Upper lobe of left lung (tissue), 6 donors: ENCODE measurements around the gene BOLA1. TPM values are rescaled to one million over a fixed set of nuclear protein-coding genes. Genes with fewer than 3 reads are reported as not detected.

Experiments
- ATAC-seq, 2 donors: fragments of 200-7000 bp; cut with Tn5 transposase; one replicate each; pipeline ENCODE4 v1.9.1; 2022; ENCODE audit warnings: mild to moderate bottlenecking in 2 of 2, moderate library complexity in 2 of 2; ENCODE audit not compliant: low FRiP score in 2 of 2
- DNase-seq, 2 donors: peaks; one replicate each; pipeline ENCODE4 v3.0.0-alpha.2; 2019 to 2020
- H3K27ac ChIP-seq, 4 donors: fragments of 200-600 bp; sonication (generic); one replicate each; pipeline ENCODE4 v1.5.1; 2016 to 2019
- H3K27me3 ChIP-seq, 4 donors: fragments of 200-600 bp; sonication (generic); one replicate each; pipeline ENCODE4 v1.5.1; 2017 to 2019
- H3K36me3 ChIP-seq, 4 donors: fragments of 200-600 bp; sonication (generic); one replicate each; pipeline ENCODE4 v1.5.1; 2016 to 2019
- H3K4me1 ChIP-seq, 4 donors: fragments of 200-600 bp; sonication (generic); one replicate each; pipeline ENCODE4 v1.5.1; 2018 to 2019
- H3K4me3 ChIP-seq, 4 donors: fragments of 200-600 bp; sonication (generic); one replicate each; pipeline ENCODE4 v1.5.1; 2017 to 2019; ENCODE audit warnings: mild to moderate bottlenecking in 2 of 4, moderate library complexity in 1 of 4
- H3K9me3 ChIP-seq, 4 donors: fragments of 200-600 bp; sonication (generic); one replicate each; pipeline ENCODE4 v1.5.1; 2018 to 2019
- EP300 ChIP-seq, 4 donors: sonication (generic); formaldehyde crosslinking; IDR thresholded peaks; one replicate each; pipeline ENCODE4 v1.5.1; 2017; ENCODE audit warnings: antibody characterized with exemption in 4 of 4, control low read depth in 2 of 4
- POLR2A ChIP-seq, 4 donors: fragments of 450-650 bp; IDR thresholded peaks; one replicate each; pipeline ENCODE4 v1.5.1; 2016 to 2017; ENCODE audit warnings: antibody characterized with exemption in 4 of 4, mild to moderate bottlenecking in 2 of 4
- POLR2AphosphoS5 ChIP-seq, 2 donors: sonication (generic); formaldehyde crosslinking; IDR thresholded peaks; one replicate each; pipeline ENCODE4 v1.5.1; 2017; ENCODE audit warnings: antibody characterized with exemption in 2 of 2
- WGBS, 2 donors: methylation state at CpG; one replicate each; pipeline ENCODE4 v1.1.5; 2017 to 2018; 5-methylcytosine and 5-hydroxymethylcytosine counted together
- total RNA-seq, 6 donors: library from RNA; depleted of rRNA in 4 of 6; stranded (reverse); fragments of >200 nt in 4 of 6; gene quantifications; one replicate each; pipeline versions ENCODE4 v1.1.0 to v1.2.1, GENCODE V29; 2016 to 2021
- TF ChIP-seq, protein P1 (sequence below), 6 experiments: fragments of 450-650 bp in 4 of 6; fragments of 200-600 bp in 2 of 6; sonication (generic) in 2 of 6; IDR thresholded peaks; one replicate each; pipeline ENCODE4 v1.5.1; 2016 to 2019; ENCODE audit warnings: antibody characterized with exemption in 6 of 6
- donor health status: DM: no; HTN: no; CAD: no; lungs with moderate emphysema.
- donor health status: DM: no; HTN: yes; CAD: no; lungs with severe emphysema.

The BOLA1 gene
- total RNA-seq, 6 donors from 2014 or later: 11.1 to 23.0 (median 14.5) TPM

- 76 to 82% methylated on average over 11 of the region's 11 CpGs for whole genome bisulfite sequencing, 2 donors
- H3K4me3 ChIP-seq: no peak overlapping the region
- no peaks in the 10 kb centered on the region for H3K9me3 ChIP-seq
- ATAC-seq (no peak), DNase-seq (no peak)
- peaks cover 0 to 5% (median 0%) of the 10 kb centered on the region in 4 donors for H3K27me3 ChIP-seq
- no peaks in the 10 kb centered on the region for H3K36me3 ChIP-seq
- no peak for TF ChIP-seq POLR2AphosphoS5 (IDR thresholded peaks at IDR 0.05)
- TF ChIP-seq, protein P1, sequence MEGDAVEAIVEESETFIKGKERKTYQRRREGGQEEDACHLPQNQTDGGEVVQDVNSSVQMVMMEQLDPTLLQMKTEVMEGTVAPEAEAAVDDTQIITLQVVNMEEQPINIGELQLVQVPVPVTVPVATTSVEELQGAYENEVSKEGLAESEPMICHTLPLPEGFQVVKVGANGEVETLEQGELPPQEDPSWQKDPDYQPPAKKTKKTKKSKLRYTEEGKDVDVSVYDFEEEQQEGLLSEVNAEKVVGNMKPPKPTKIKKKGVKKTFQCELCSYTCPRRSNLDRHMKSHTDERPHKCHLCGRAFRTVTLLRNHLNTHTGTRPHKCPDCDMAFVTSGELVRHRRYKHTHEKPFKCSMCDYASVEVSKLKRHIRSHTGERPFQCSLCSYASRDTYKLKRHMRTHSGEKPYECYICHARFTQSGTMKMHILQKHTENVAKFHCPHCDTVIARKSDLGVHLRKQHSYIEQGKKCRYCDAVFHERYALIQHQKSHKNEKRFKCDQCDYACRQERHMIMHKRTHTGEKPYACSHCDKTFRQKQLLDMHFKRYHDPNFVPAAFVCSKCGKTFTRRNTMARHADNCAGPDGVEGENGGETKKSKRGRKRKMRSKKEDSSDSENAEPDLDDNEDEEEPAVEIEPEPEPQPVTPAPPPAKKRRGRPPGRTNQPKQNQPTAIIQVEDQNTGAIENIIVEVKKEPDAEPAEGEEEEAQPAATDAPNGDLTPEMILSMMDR (IDR thresholded peaks at IDR 0.05): no peak
- no peak for TF ChIP-seq EP300 (IDR thresholded peaks at IDR 0.05)
- TF ChIP-seq POLR2A (IDR thresholded peaks at IDR 0.05): no peak
- peaks cover 7 to 21% (median 10%) of the 10 kb centered on the region in 4 donors for H3K4me1 ChIP-seq
- H3K27ac ChIP-seq: no peak overlapping the region
Measured at GRCh38 chr1:149915429-149916192, 16.2 kb downstream of the BOLA1 start.

GRCh38 chr1:149916193-149916897 is 17.0 kb downstream of the BOLA1 start:
- WGBS, 2 donors: 21 to 29% methylated on average over 8 to 9 of the region's 9 CpGs
- DNase-seq (no peak), ATAC-seq (no peak)
- no peaks in the 10 kb centered on the region for H3K9me3 ChIP-seq
- H3K4me1 ChIP-seq: peaks cover 7 to 21% (median 10%) of the 10 kb centered on the region in 4 donors
- peaks cover 0 to under 1% (median 0%) of the 10 kb centered on the region in 4 donors for H3K36me3 ChIP-seq
- no peak for TF ChIP-seq POLR2A (IDR thresholded peaks at IDR 0.05)
- H3K27me3 ChIP-seq: peaks cover 0 to 5% (median 0%) of the 10 kb centered on the region in 4 donors
- no peak overlapping the region for H3K27ac ChIP-seq
- peak overlapping the region in 2 of 4 donors; percentile 3 to 53 for H3K4me3 ChIP-seq

DNA sequence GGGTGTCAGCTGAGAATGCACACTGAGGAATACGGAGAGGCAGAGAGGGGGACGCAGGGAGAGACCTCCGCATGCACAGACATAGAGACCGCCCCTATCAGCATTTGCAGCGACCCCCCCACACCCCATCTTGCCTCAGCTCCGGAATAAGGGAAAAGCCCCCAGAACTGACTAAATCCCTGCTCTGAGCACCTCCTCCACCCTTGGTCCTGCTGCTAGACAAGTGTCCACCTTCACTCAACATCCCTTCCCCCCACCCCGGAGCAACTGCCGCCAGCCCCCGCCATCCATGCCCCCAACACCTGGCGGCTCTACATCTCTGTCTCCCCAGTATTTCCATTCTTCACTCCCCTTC is 17.5 kb downstream of the BOLA1 start:
- TF ChIP-seq, protein P1 (IDR thresholded peaks at IDR 0.05): no peak
- TF ChIP-seq EP300 (IDR thresholded peaks at IDR 0.05): no peak
- no peak for TF ChIP-seq POLR2AphosphoS5 (IDR thresholded peaks at IDR 0.05)
- no peak for TF ChIP-seq POLR2A (IDR thresholded peaks at IDR 0.05)
- Histone ChIP-seq H3K27ac (no peak overlapping the region), H3K9me3 (no peaks in the 10 kb centered on the region), H3K4me3 (peak overlapping the region in 3 of 4 donors; percentile 37 to 53 (median 41)), H3K36me3 (peaks cover 0 to 4% (median 2%) of the 10 kb centered on the region in 4 donors), H3K4me1 (peaks cover 7 to 21% (median 10%) of the 10 kb centered on the region in 4 donors), H3K27me3 (peaks cover 0 to 5% (median 0%) of the 10 kb centered on the region in 4 donors)
- 15 to 26% methylated on average over 10 of the region's 10 CpGs for WGBS, 2 donors
- ATAC-seq: no peak
- no peak for DNase-seq

DNA sequence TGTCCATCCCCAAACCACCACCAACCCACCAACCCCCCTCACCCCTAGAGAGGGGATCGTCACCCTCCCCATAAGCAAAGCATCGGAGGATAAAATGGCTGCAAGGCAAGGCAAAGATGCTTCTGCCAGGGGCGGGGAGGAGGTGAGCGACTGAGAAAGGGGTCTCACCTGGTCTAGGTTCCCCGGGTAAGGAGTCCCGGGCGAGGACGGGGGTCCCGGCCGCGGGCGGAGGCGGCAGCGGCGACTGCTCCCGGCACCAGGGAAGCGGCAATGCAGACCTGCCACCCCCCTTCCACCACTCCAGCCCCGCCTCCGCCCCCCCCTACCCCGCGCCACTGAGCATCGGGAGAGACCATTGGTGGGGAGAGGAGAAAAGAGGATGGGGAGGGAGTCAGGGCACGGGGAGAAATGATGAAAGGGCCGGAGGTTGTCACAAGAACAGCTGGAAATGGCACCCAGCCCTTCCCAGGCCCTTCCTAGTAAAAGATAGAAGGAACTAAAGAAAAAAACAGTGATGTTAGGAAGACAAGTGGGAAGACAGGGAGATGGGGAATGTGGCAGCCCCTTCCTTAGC is 18.3 kb downstream of the BOLA1 start, which contains the start of gene SV2A:
Gene SV2A (minus strand): TSS at position 274 of the 574 bp plus-strand sequence. CDS start 4,004 bp downstream, outside the sequence.
- TF ChIP-seq POLR2A (IDR thresholded peaks at IDR 0.05): no peak
- TF ChIP-seq EP300 (IDR thresholded peaks at IDR 0.05): no peak
- TF ChIP-seq POLR2AphosphoS5 (IDR thresholded peaks at IDR 0.05): no peak
- TF ChIP-seq, protein P1 (IDR thresholded peaks at IDR 0.05): no peak
- H3K4me1 ChIP-seq: peaks cover 7 to 21% (median 10%) of the 10 kb centered on the region in 4 donors
- peaks cover 0 to 5% (median 0%) of the 10 kb centered on the region in 4 donors for H3K27me3 ChIP-seq
- no peak within 1 kb of the TSS for H3K27ac ChIP-seq
- H3K9me3 ChIP-seq: no peaks in the 10 kb centered on the region
- WGBS, 2 donors: 0 to 2% methylated on average over 11 to 24 of the region's 24 CpGs
- H3K36me3 ChIP-seq: peaks cover 3 to 12% (median 6%) of the 10 kb centered on the region in 4 donors
- H3K4me3 ChIP-seq: peak within 1 kb of the TSS in 3 of 4 donors; percentile 37 to 53 (median 41)
- ATAC-seq (peak in 1 of 2 donors; percentile 62), DNase-seq (peak; percentile 26 to 85)

GRCh38 chr1:149923626-149924025 is 24.3 kb downstream of the BOLA1 start:
- WGBS, 2 donors: 88% methylated on average over 10 of the region's 10 CpGs
- ATAC-seq: no peak
- H3K36me3 ChIP-seq: peaks cover 38 to 54% (median 44%) of the 10 kb centered on the region in 4 donors
- DNase-seq: peak in 1 of 2 donors; percentile 41
- no peak overlapping the region for H3K4me3 ChIP-seq
- peaks cover 21 to 32% (median 27%) of the 10 kb centered on the region in 4 donors for H3K4me1 ChIP-seq
- TF ChIP-seq EP300 (IDR thresholded peaks at IDR 0.05) (no peak), POLR2A (IDR thresholded peaks at IDR 0.05) (no peak), POLR2AphosphoS5 (IDR thresholded peaks at IDR 0.05) (no peak)
- TF ChIP-seq, protein P1 (IDR thresholded peaks at IDR 0.05): no peak
- H3K27me3 ChIP-seq: no peaks in the 10 kb centered on the region
- H3K27ac ChIP-seq: no peak overlapping the region
- no peaks in the 10 kb centered on the region for H3K9me3 ChIP-seq
